NCI-H82 (cell line): ENCODE data around the gene PHC1.
"Not testable (repeated sequence)": the region's sequence is repeated elsewhere in the genome, so short reads cannot be mapped to it uniquely, and the experiment has no call there.

Experiments used
- DNase-seq: peaks from one replicate; lab custom pipeline; 2025; lab: John Stamatoyannopoulos, UW

The PHC1 gene

GRCh38 chr12:8914033-8914715, at the start of gene PHC1:
Gene PHC1 (plus strand): TSS chr12:8914509. CDS start chr12:8917678, 3,169 bp downstream.
- peak; percentile 89 for DNase-seq

- DNase-seq: no peak
These were observed 47.9 kb upstream of the PHC1 start for GRCh38 chr12:8866429-8866828.

DNA sequence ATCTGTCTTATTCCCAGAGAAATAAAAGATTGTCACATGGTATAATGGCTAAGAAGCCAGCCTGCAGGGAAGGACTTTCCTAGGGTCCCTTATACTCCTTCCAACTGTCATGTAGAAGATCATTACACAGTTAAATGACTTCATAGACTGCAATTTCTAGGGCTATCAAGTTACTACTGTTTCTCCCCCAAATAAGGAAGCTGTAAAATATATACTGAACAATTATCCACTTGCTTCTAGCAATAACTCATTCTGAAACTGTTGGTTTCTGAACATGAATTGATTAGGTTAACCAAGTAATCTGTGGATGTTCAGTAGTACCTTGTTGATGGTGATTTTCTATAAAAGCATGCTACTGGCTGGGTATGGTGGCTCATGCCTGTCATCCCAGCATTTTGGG, 47.3 kb upstream of the PHC1 start:
- no peak for DNase-seq

DNA sequence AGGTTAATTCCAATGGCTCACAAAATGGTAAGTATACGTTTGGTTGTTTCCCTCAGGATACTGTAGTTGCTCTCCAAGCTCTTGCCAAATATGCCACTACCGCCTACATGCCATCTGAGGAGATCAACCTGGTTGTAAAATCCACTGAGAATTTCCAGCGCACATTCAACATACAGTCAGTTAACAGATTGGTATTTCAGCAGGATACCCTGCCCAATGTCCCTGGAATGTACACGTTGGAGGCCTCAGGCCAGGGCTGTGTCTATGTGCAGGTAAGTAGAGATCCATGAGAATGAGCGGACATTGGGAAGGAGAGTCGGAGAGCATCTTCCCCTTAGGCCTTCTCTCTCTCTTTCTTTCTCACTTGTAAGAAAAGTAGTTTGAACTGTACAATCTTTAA, 46.5 kb upstream of the PHC1 start:
- no peak for DNase-seq

- DNase-seq: no peak
These were observed 43.7 kb upstream of the PHC1 start for GRCh38 chr12:8870586-8870985.

DNA sequence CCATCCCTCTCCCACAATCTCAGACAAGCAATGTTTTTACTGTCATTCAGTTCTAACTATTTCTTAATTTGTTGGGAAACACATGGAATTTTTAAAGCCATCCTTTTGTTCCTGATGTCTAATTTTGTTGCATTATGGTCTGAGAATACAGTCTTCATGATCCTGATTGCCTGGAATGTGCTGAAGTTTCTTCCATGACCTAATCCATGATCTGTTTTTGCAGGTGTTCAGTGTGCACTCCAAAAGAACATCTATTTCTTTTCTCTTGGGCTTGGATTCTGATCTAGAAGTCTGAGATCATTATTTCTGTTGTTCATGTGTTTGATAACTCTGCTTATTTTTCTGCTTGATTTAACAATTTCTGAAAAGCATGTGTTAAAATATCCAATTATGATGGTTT, 43.2 kb upstream of the PHC1 start:
- no peak for DNase-seq

- DNase-seq: no peak
These were observed 37.4 kb upstream of the PHC1 start for GRCh38 chr12:8876887-8877286.

DNA sequence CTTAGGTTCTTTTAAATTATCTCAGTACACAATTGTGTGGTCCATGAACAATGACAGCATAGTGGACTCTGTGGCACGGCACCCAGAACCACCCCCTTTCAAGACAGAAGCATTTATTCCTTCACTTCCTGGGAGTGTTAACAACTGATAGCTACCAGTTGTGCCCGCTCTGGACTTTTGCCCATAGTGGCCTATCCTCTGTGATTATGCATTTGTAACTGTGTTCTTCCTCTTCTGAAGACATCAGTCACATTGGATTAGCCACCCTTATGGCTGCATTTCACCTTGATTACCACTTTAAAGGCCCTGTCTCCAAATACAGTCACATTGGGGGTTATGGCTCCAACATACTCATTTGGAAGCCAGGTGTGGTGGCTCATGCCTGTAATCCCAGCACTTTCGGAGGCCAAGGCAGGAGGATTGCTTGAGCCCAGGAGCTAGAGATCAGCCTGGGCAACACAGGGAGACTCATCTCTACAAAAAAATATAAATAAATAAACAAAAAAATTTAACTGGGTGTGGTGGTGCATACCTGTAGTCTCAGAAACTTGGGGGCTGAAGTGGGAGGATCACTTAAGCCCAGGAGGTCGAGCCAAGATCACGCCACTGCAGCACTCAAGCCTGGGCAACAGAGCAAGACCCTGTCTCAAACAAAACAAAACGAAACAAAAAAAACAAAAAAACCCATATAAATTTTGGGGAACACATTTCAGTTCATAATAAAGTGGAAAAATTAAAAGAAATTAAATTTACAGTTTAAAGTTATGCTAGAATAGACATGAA, 27.6 kb upstream of the PHC1 start:
- DNase-seq: no peak

DNA sequence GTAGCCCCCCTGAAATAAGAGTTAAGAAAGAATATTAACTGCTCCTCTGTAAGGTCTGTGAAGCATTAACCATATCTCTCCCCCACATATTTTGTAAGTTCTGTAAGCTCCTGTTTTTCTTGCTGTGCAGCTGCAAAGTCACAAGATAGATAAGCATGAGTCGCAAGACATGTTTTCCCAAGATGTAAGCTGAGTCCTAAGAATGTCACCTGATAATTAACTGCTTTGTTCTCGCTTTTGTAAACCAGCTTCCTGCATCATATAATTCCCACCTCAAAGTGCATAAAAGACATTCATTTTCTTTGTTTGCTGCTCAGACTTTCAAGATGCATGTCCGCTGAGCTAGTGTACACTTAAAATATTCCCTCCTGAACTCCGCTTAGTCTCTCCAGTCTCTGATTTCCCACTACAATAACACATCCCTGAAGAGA, 27.0 kb upstream of the PHC1 start:
- no peak for DNase-seq

- DNase-seq: peak; percentile 74
These were observed 23.8 kb upstream of the PHC1 start for GRCh38 chr12:8890313-8891085.

DNA sequence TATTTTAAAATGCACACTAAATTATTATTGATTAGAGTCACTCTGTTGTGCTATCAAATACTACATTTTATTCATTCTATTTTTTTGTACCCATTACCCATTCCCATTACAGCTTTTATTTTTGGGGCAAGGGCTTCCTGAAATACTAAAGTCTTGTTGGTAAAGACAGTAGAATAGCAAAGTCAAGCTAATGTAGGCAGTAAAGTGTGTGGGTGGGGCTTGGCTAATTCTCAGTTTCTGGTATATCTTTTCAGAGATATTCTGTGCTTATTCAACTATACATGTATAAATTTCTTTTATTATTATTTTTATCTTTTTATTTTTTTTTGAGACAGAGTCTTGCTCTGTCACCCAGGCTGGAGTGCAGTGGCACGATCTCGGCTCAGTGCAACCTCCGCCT, 22.3 kb upstream of the PHC1 start:
- DNase-seq: no peak

DNA sequence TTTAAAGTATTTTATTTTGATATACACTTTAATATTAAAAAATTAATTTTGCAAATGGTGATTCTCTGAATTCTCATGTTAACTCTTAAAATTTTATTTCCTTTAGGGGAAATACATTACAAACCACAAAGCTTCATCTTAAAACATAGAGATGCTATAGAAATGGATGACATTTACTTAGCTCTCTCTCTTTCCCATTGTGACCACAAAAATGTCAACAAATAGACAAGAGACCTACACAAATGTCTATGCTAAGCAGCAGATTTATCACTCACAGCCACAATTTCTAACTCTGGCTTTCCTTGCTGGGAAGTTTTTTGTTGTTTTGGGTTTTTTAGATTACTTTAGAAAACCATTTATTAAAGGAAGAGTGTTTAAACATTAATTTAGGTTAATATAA, 19.9 kb upstream of the PHC1 start:
- DNase-seq: no peak

- DNase-seq: no peak
These were observed 19.3 kb upstream of the PHC1 start for GRCh38 chr12:8894986-8895385.

DNA sequence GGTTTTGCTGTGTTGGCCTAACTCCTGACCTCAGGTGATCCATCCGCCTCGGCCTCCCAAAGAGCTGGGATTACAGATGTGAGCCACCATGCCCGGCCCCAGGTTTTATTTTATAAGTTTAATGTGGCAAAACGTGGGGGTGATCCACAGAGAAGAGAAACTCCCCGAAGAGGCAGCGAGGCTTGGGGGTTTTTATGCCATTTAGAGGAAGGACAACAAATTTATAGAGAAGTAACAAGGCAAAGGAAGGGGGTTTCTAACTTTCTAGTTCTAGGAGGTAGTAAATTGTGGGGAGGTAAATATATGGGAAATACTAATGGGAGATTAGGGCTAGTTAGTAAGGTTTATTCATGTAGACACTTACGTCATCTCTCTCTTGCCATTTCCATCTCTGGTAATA, 17.2 kb upstream of the PHC1 start:
- no peak for DNase-seq

DNA sequence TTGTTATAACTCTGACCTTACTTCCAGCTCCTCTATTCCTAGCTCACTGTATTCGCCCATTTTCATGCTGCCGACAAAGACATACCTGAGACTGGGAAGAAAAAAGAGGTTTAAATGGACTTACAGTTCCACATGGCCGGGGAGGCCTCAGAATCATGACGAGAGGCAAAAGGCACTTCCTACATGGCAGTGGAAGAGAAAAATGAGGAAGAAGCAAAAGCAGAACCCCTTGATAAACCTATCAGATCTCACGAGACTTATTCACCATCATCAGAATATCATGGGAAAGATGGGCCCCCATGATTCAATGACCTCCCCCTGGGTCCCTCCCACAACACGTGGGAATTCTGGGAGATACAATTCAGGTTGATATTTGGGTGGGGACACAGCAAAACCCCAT, 14.5 kb upstream of the PHC1 start:
- no peak for DNase-seq

DNA sequence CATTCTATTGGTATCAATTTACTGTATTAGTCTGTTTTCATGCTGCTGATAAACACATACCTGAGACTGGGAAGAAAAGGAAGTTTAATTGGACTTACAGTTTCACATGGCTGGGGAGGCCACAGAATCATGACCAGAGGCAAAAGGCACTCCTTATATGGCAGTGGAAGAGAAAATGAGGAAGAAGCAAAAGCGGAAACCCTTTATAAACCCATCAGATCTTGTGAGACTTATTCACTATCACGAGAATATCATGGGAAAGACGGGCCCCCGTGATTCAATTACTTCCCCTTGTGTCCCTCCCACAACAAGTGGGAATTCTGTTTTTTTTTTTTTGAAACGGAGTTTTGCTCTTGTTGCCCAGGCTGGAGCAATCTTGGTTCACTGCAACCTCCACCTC, 11.6 kb upstream of the PHC1 start:
- not testable (repeated sequence) for DNase-seq

DNA sequence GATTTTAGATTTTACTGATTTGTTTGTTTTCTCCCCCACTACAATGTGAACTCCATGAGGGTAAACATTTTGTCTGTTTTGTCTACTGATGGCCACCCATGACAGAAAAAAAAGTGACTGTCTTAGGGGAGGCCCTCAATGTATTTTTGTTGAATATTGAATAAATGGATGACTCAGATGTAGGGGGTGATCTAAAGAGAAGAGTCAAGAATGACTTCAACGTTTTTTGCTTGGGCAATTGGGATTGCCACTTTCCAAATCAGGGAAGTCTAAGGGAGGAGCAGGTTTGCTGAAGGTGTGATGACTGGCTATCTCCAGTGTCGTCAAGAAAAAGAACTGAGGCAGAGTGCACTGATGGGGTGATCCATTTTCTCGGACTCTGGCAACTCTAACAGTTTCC, 10.7 kb upstream of the PHC1 start:
- no peak for DNase-seq

DNA sequence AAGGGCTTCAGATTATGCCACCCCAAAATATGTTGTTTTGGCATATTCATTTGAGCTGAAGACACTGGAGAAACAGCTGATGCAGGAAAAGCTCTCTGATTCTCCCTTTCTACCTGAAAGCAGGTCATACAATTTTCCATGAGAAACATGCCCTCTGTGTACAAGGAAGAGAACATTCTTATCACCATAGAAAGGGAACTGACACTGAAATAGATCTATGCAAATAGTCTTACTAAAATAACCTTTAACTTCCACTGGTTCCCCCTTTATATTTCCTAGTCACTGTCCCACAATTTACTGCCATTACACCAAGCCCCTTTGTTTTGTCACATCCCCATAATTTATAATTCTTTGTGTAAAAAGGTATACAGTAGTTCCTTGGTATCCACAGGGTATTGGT, 9.6 kb upstream of the PHC1 start:
- DNase-seq: no peak

- no peak for DNase-seq
These were observed 8.8 kb upstream of the PHC1 start for GRCh38 chr12:8905546-8905945.

GRCh38 chr12:8906266-8907180, 7.8 kb upstream of the PHC1 start:
- no peak for DNase-seq

GRCh38 chr12:8907513-8907912, 6.8 kb upstream of the PHC1 start:
- peak; percentile 58 for DNase-seq

DNA sequence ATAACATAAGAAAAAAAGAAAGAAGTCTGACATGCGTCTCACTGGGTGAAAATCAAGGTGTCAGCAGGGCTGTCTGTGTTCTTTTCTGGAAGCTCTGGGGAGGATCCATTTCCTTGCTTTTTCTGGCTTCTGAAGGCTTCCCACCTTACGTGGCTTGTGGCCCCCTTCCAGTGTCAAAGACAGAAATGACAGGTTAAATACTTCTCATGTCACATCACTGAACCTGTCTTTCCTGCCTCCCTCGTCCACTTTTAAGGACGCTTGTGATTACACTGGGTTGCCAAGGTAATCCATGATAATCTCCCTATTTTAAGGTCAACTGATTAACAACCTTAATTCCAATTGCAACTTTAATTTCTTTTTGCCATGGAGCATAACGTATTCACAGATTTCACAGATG, 4.6 kb upstream of the PHC1 start:
- no peak for DNase-seq
